Esophagus squamous epithelium (tissue), 5 donors: Measurements from ENCODE around the gene ADAP1. TPM values are rescaled to one million over a fixed set of nuclear protein-coding genes. Genes with fewer than 3 reads are reported as not detected.

Source experiments
- DNase-seq: peaks from one replicate; lab custom pipeline; 2025; lab: John Stamatoyannopoulos, UW
- H3K27ac ChIP-seq, 4 donors: fragments of 200-600 bp; sonication (generic); one replicate each; pipeline ENCODE4 v1.5.1; 2016 to 2019; ENCODE audit warnings: mild to moderate bottlenecking in 1 of 4
- H3K27me3 ChIP-seq, 4 donors: fragments of 200-600 bp; sonication (generic); 1 replicate in 3 of 4; 2 replicates in 1 of 4; pipeline versions ENCODE4 v1.5.1 to v1.6.0; 2017 to 2021; ENCODE audit warnings: antibody characterized with exemption in 1 of 4
- H3K36me3 ChIP-seq, 3 donors: fragments of 200-600 bp; sonication (generic); one replicate each; pipeline ENCODE4 v1.5.1; 2016 to 2019
- H3K4me1 ChIP-seq, 3 donors: fragments of 200-600 bp; sonication (generic); one replicate each; pipeline ENCODE4 v1.5.1; 2017 to 2019
- H3K4me3 ChIP-seq, 4 donors: fragments of 200-600 bp; sonication (generic); 1 replicate in 3 of 4; 2 replicates in 1 of 4; pipeline ENCODE4 v1.5.1; 2016 to 2019; ENCODE audit warnings: mild to moderate bottlenecking in 2 of 4, moderate library complexity in 1 of 4
- H3K9me3 ChIP-seq, 3 donors: fragments of 200-600 bp; sonication (generic); one replicate each; pipeline ENCODE4 v1.5.1; 2016 to 2019
- CTCF ChIP-seq, 6 experiments: fragments of 450-650 bp in 4 of 6; fragments of 200-600 bp in 2 of 6; sonication (generic) in 2 of 6; IDR thresholded peaks; one replicate each; pipeline ENCODE4 v1.5.1; 2016 to 2019; ENCODE audit warnings: antibody characterized with exemption in 6 of 6, mild to moderate bottlenecking in 4 of 6, moderate library complexity in 4 of 6
- POLR2A ChIP-seq, 4 donors: fragments of 450-650 bp; IDR thresholded peaks; one replicate each; pipeline ENCODE4 v1.6.1; 2017; ENCODE audit warnings: antibody characterized with exemption in 4 of 4, mild to moderate bottlenecking in 4 of 4, moderate library complexity in 3 of 4
- WGBS, 2 donors: methylation state at CpG; one replicate each; pipeline ENCODE4 v1.1.5; 2018; 5-methylcytosine and 5-hydroxymethylcytosine counted together
- intact Hi-C: fragments of 100-400 bp; cut with DNase I; formaldehyde crosslinking; loops from one replicate; pipeline ENCODE4 v1.15.0; 2022
- total RNA-seq, 4 donors: library from RNA; depleted of rRNA; stranded (reverse); fragments of >200 nt; gene quantifications; one replicate each; pipeline ENCODE4 v1.1.0, GENCODE V29; 2016
- donor health status: DM: yes; HTN: yes; CAD: no.

Gene ADAP1
- total RNA-seq, 4 donors from 2014 or later, result 6.0 to 13.7 (median 9.9) TPM

DNA sequence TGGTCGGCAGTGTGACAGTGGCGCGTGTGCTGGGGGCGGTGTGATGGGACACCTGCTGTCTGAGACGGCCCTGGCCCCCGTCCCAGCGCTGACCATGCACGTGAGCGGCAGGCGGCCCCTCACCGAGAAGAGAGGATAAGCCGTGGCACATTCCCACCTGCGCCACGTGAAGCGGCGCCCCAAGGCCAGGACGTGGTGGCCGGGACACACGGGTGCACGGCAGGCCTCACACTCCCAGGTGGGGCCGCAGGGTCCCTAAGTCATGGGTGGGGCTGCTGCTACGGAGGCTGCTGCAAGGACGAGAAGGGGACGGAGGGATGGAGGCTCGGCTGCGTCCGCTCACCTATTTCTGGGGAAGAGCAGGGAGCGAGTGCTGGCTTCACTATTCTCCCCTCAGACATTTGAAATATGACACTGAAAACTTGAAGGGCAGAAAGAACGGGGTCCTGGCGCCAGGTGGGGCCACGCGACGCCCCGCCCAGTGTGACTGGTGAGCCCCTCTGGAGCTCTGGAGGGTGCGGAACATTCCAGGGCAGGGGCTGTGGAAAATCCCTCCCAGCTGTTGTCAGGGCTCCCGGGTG, 36.0 kb upstream of the ADAP1 start:
- Histone ChIP-seq H3K27me3 (peaks cover 0 to 71% (median 2%) of the 10 kb centered on the region in 4 donors), H3K36me3 (peaks cover 0 to 1% (median 0%) of the 10 kb centered on the region in 3 donors), H3K4me3 (no peak overlapping the region), H3K9me3 (no peaks in the 10 kb centered on the region), H3K4me1 (peaks cover 4 to 36% (median 5%) of the 10 kb centered on the region in 3 donors), H3K27ac (no peak overlapping the region)
- TF ChIP-seq POLR2A (IDR thresholded peaks at IDR 0.05), result no peak
- TF ChIP-seq CTCF (IDR thresholded peaks at IDR 0.05), result no peak
- intact Hi-C loops, result loop anchor here (10.0 kb wide), 1 partner anchor 184 kb away; no protein-coding TSS in a partner anchor
- DNase-seq, result no peak
- 66 to 76% methylated on average over 6 to 13 of the region's 36 CpGs for WGBS, 2 donors

- H3K27ac ChIP-seq, result no peak overlapping the region
- peaks cover 0 to 85% (median 2%) of the 10 kb centered on the region in 4 donors for H3K27me3 ChIP-seq
- no peaks in the 10 kb centered on the region for H3K9me3 ChIP-seq
- DNase-seq, result no peak
- no peak overlapping the region for H3K4me3 ChIP-seq
- 100% methylated on average over 1 of the region's 15 CpGs; no CpG with 5 or more reads in 1 of the 2 donors for WGBS, 2 donors
- TF ChIP-seq CTCF (IDR thresholded peaks at IDR 0.05) (no peak), POLR2A (IDR thresholded peaks at IDR 0.05) (no peak)
- no peaks in the 10 kb centered on the region for H3K36me3 ChIP-seq
- H3K4me1 ChIP-seq, result peaks cover 4 to 43% (median 5%) of the 10 kb centered on the region in 3 donors
- intact Hi-C loops, result no loop called here
Measured at GRCh38 chr7:988963-989529, 34.6 kb upstream of the ADAP1 start.

GRCh38 chr7:988426-988911, 34.0 kb upstream of the ADAP1 start:
- no peaks in the 10 kb centered on the region for H3K36me3 ChIP-seq
- no peaks in the 10 kb centered on the region for H3K9me3 ChIP-seq
- no peak overlapping the region for H3K27ac ChIP-seq
- no peak for DNase-seq
- WGBS, 2 donors, result 31% methylated on average over 6 of the region's 24 CpGs; no CpG with 5 or more reads in 1 of the 2 donors
- H3K27me3 ChIP-seq, result peaks cover 0 to 90% (median 2%) of the 10 kb centered on the region in 4 donors
- intact Hi-C loops, result no loop called here
- TF ChIP-seq CTCF (IDR thresholded peaks at IDR 0.05) (no peak), POLR2A (IDR thresholded peaks at IDR 0.05) (no peak)
- H3K4me1 ChIP-seq, result peaks cover 3 to 45% (median 5%) of the 10 kb centered on the region in 3 donors
- H3K4me3 ChIP-seq, result peak overlapping the region in 1 of 4 donors; percentile 7

GRCh38 chr7:987909-988308, 33.4 kb upstream of the ADAP1 start:
- no peak overlapping the region for H3K27ac ChIP-seq
- H3K9me3 ChIP-seq, result no peaks in the 10 kb centered on the region
- no peak for DNase-seq
- no peak for TF ChIP-seq CTCF (IDR thresholded peaks at IDR 0.05)
- TF ChIP-seq POLR2A (IDR thresholded peaks at IDR 0.05), result no peak
- peaks cover 0 to 96% (median 2%) of the 10 kb centered on the region in 4 donors for H3K27me3 ChIP-seq
- 50% methylated on average over 2 of the region's 6 CpGs; no CpG with 5 or more reads in 1 of the 2 donors for WGBS, 2 donors
- H3K36me3 ChIP-seq, result no peaks in the 10 kb centered on the region
- intact Hi-C loops, result no loop called here
- H3K4me1 ChIP-seq, result peaks cover 4 to 45% (median 6%) of the 10 kb centered on the region in 3 donors
- no peak overlapping the region for H3K4me3 ChIP-seq
